H1 (cell line): ENCODE measurements around the gene PTPN9.

Source experiments
- CEBPB ChIP-seq: IDR thresholded peaks from 2 replicates; pipeline ENCODE4 v1.6.1; 2012; ENCODE audit warnings: low read depth, low read length
- CTCF ChIP-seq, 3 experiments: IDR thresholded peaks; 1 replicate in 2 of 3; 2 replicates in 1 of 3; pipeline versions ENCODE4 v1.5.1 to v1.6.1; 2011; ENCODE audit warnings: low read length in 3 of 3, mild to moderate bottlenecking in 3 of 3, inconsistent platforms in 2 of 3, low read depth in 1 of 3, moderate library complexity in 1 of 3; ENCODE audit not compliant: insufficient read depth in 1 of 3; ENCODE audit errors: control extremely low read depth in 1 of 3
- EP300 ChIP-seq, 2 experiments: IDR thresholded peaks; 1 replicate in 1 of 2; 2 replicates in 1 of 2; pipeline ENCODE4 v1.6.1; 2011 to 2012; ENCODE audit warnings: low read depth in 2 of 2, low read length in 2 of 2, mild to moderate bottlenecking in 2 of 2, borderline replicate concordance in 1 of 2, inconsistent platforms in 1 of 2, moderate library complexity in 1 of 2
- MAX ChIP-seq: IDR thresholded peaks from 2 replicates; pipeline ENCODE4 v1.6.1; 2012; ENCODE audit warnings: inconsistent platforms
- POLR2A ChIP-seq, 2 experiments: IDR thresholded peaks; 1 replicate in 1 of 2; 2 replicates in 1 of 2; pipeline ENCODE4 v1.6.1; 2011; ENCODE audit warnings: low read depth in 2 of 2, low read length in 2 of 2, mild to moderate bottlenecking in 2 of 2; ENCODE audit errors: control extremely low read depth in 1 of 2
- POLR2AphosphoS5 ChIP-seq: IDR thresholded peaks from 2 replicates; pipeline ENCODE4 v1.6.1; 2011; ENCODE audit warnings: low read depth, low read length
- SRF ChIP-seq: IDR thresholded peaks from 2 replicates; pipeline ENCODE4 v1.6.1; 2011; ENCODE audit warnings: mild to moderate bottlenecking, low read depth, low read length, moderate library complexity
- TAF1 ChIP-seq: IDR thresholded peaks from 2 replicates; pipeline ENCODE4 v1.6.1; 2011; ENCODE audit warnings: mild to moderate bottlenecking, low read depth, low read length

- TF ChIP-seq POLR2A (IDR thresholded peaks at IDR 0.05; ENCODE audit: control extremely low read depth in 1 of 2, low read depth in 2 of 2, low read length in 2 of 2) (no peak), CEBPB (no peak), CTCF (IDR thresholded peaks at IDR 0.05; ENCODE audit: control extremely low read depth in 1 of 3, insufficient read depth in 1 of 3, low read depth in 1 of 3, low read length in 3 of 3) (no peak), POLR2AphosphoS5 (no peak), MAX (no peak), EP300 (IDR thresholded peaks at IDR 0.05; ENCODE audit: borderline replicate concordance in 1 of 2, low read depth in 2 of 2, low read length in 2 of 2) (no peak), TAF1 (no peak), SRF (no peak)
Measured at GRCh38 chr15:75573648-75574384, 5.3 kb downstream of the PTPN9 start.
